Measurements from ENCODE around the gene KIF3B.
"Not testable (repeated sequence)": the region's sequence is repeated elsewhere in the genome, so short reads cannot be mapped to it uniquely, and the experiment has no call there.

Gene KIF3B

DNA sequence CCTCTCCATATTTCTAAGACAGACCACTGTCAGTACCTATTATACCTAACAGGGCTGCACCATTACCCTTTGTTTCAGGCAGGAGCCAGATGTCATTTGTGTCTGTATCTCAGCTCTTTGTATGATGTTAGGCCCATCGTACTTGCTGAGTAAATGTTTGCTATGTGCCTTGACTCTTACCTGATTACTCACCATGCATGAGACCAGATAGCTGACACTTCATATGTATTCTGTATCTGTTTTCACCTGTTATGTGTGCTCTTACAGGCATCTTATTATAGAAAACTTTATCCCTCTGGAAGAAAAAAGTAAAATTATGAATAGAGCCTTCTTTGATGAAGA, 49.0 kb downstream of the KIF3B start:
- in situ Hi-C loops (cut with HindIII; ENCODE audit: low sequenced_read_pairs): no loop called here

DNA sequence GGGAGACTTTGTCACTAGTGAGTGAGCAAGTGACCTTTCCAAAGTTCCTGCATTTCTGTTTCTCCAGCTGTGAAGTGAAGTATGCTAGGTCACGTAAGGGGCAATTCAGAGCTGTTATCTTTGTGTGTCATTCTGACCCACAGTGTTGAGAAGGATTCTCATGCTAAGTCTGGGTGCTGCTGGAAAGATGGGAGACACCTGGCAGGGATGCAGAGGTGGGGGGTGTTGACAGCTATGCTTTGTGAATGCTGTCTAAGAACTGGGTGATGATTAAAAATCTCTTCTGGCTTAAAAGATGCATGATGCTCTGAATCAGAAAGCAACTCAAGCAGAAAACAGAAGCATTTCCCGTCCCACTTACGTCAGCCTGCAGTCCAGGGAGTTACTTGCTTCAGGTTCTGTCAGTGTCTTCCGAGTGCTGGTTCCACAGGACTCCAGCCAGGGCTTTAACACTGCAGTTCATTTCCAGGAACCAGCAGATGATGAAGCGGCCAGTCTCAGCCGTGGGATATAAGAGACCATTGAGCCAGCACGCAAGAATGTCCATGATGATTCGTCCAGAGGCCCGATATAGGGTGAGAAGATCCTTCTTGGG, 49.7 kb downstream of the KIF3B start:
- in situ Hi-C loops (cut with HindIII; ENCODE audit: low sequenced_read_pairs): no loop called here

DNA sequence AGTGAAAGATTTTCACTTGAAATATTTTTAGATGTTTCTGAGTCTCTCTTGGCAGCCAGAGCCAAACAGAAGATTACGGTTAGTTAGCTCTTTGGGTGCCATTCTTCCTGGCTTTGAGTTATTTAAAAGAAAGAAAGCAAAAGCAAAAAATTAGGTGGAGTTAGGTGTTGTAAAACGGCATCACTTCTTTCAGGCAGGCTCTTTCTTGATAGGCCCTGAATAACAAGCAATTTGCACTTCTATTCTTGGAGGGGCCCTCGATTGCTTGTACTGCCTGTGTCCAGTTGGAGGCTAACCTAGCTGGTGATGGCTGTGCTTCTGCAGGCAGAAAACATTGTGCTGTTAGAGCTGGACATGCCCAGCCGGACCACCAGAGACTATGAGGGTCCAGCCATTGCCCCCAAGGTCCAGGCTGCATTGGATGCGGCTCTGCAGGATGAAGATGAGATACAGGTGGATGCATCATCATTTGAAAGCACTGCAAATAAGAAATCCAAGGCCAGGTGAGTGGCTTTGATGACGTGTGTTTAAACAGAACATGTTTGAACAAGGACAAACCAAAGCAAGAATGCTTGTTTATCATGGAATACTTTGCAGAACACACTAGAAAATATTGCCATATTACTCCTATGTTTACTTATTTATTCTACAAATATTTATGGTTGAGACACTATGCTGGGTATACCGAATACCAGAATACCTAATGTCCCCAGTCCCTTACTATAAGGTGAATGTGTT, 52.5 kb downstream of the KIF3B start:
- in situ Hi-C loops (cut with HindIII; ENCODE audit: low sequenced_read_pairs): no loop called here

DNA sequence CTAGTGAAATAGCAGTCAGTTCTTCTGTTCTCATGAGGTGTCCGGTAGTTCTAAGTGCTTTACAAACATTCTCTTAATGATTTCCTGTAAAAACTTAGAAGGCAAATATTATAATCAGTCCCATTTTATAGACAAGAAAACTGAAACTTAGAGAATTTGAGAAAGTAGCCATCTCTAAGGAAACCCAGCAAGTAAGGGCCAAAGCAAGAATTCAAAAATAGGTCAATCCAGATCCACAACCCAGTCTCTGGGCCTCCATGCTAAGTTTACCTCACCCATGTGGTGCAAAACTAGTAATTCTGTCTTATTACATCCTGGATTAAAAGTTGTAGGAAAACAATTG, 53.1 kb downstream of the KIF3B start:
- in situ Hi-C loops (cut with HindIII; ENCODE audit: low sequenced_read_pairs): no loop called here

DNA sequence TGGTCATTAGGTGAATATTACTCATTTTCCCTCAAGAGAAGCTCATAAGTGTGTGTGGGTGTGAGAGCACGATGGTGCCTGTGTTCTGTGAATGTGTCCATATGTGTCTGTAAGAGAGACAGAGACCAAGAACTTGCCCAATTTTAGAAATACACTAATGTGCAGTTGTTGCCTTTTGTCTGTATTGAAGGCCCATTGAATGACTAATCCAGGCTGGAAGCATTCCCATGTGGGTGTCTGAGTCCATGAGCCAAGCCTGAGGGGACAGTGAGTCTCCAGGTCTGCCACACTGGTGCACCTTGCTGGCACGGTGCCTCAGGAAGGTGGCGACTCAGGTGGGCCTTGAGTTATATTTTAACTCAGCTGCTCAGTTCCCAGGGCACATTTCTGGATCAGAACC, 55.2 kb downstream of the KIF3B start:
- in situ Hi-C loops (cut with HindIII; ENCODE audit: low sequenced_read_pairs): no loop called here

DNA sequence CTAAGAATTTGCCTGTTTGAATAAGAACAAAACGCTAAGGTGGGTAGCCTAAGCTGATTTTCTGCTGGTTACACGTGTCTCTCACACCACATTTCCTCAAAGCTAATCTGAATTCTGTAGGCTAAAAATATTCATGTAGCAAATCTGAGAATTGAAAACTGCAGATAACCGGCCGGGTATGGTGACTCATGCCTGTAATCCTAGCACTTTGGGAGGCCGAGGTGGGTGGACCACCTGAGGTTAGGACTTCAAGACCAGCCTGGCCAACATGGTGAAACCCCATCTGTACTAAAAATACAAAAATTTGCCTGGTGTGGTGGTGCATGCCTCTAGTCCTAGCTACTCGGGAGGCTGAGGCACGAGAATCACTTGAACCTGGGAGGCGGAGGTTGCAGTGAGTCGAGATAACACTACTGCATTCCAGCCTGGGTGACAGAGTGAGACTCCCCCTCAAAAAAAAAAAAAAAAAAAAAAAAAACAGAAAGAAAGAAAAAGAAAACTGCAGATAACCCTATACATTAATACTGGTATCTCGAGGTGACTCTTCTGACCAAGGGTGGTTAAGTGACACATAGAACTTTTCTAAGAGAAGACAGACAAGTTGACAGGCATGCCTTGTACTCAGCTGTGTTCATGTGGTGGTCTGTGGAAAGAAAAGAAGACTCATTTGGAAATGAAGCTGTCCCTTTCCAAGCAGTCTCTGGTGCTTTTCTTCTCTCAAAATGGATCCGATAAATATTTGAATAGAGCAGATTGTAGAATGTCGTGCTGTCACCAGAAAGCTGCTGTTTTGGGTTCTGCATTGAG, 55.9 kb downstream of the KIF3B start:
- in situ Hi-C loops (cut with HindIII; ENCODE audit: low sequenced_read_pairs): no loop called here

DNA sequence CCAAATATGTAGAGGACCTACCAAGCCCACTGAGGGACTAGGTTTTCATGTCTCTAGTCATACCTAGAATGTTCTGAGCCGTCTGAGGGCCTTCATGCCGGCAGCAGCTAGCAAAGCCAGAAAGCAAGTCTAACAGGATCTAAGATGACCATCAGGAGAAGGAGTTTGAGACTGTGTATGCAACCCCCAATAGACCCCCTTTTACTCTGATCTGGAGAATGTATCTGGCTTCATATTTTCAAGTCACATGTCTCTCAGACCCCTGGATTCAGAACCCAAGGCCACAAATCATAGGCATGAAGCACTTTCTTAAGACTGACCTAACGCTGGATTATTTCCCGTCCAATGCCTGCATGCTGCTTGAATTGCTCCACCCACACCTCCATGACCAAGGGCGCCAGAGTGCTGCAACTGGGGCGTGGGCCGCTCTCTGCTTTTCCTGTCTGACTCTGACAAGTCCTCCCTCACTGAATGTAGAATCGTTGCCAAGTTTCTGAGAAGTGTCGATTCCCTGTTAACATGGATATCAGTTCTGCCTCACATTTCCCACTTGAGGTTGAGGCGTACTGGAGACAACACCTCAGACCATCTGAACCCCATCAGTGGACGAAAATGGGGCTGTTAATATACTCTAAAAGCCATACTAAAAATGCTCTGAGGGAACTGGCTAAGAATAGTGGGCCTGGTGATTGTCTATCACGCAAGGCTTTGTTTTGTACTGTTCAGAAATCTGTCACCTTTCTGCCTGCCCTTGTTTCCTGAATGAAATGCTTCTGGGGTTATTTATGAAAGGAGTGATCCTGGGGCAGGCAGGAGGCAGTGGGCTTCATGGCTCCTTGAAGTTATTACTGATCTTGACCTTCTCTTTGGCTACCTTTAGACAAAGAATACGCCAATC, 56.8 kb downstream of the KIF3B start:
- in situ Hi-C loops (cut with HindIII; ENCODE audit: low sequenced_read_pairs): no loop called here

DNA sequence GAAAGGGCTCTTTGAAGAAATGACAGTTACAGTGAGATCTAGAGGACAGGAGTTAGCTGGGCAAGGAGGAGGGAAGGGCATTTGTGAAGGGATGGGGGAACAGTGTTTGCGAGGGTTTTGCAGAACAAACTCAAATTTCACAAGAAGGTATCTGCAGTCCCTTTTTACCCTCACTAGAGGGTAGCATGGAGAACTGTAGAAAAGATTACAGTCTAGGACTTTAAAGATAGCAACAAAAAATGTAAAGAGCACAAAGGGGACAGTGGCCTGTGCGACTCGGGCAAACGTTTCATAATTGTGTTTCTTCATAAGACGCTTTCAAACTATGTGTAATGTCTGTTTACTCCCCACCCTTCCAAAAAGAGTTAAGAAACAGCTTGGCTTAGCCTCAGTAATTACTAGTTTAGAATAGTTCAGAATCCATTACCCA, 59.5 kb downstream of the KIF3B start:
- in situ Hi-C loops (cut with HindIII; ENCODE audit: low sequenced_read_pairs): no loop called here

DNA sequence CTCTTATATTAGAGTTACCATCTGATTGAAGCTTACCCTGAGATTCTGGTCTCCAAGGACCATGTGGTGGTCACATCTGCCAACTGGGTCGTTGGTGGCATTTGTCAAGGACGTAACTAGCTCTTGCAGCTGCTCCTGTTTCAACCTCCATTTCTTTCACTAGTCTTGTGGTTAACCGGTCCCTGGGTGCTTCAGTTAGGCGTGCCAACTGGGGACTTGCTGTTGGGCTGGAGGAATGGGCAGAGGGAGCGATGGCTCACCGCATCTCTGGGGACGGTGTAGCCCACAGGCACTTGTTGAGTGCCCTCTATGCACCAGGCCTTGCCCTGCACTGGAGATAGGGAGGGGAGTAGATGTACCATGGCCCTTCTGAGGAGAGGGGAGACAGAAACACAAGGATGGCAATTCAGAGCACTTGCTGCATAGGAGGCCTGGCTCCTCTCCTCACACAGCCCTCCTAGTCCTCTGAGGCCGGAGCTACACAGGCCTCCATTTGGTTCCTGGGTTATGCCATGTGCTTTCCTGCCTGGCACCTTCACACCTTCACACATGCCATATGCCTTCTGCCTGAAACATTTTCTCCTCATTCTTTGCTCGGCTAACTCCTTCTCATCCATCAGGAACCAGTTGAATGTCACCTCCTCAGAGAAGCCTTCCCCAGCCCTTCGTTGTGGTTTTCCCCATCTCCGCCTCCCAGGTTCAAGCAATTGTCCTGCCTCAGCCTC, 60.6 kb downstream of the KIF3B start:
- in situ Hi-C loops (cut with HindIII; ENCODE audit: low sequenced_read_pairs): no loop called here

DNA sequence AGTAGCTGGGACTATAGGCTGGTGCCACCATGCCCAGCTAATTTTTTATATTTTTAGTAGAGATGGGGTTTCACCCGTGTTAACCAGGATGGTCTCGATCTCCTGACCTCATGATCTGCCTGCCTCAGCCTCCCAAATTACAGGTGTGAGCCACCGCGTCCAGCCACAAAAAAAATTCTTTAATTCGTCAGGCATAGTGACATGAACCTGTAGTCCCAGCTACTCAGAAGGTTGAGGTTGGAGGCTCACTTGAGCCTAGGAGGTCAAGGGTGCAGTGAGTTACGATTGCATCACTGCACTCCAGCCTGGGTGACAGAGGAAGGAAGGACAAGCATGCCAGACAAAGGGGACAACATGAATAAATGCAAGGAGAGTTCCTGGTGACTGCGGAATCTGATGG, 61.2 kb downstream of the KIF3B start:
- in situ Hi-C loops (cut with HindIII; ENCODE audit: low sequenced_read_pairs): no loop called here

DNA sequence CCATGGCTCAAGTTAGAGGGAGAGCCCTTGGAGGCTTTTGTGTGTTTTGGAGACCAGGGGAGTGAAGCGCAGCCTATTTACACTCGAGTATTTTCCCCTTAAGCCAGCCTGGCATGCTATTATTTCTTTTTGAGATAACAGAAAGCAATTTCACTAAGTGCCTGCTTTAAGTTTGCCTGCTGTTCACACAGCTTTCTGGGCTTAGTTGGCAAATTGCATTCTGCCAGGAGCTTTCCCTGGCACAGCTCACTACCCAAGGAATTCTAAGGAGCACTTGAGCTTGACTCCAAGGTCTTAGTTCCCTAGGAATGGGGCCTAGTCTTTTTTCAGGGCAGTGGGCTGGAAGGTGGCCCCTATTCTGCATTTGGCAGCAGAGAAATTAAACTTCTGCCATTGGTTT, 61.7 kb downstream of the KIF3B start:
- in situ Hi-C loops (cut with HindIII; ENCODE audit: low sequenced_read_pairs): no loop called here

DNA sequence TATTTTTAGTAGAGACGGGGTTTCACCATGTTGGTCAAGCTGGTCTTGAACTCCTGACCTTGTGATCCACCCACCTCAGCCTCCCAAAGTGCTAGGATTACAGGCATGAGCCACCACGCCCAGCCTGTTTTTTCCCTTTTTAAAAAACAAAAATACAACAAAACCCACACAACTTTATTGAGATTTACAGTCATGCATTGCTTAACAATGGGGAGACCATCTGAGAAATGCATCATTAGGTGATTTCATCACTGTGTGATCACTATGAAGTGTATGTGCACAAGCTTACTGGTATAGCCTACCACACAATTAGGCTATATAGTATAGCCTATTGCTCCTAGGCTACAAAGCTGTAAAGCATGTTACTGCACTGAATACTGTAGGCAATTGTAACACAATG, 63.6 kb downstream of the KIF3B start:
- in situ Hi-C loops (cut with HindIII; ENCODE audit: low sequenced_read_pairs): not testable (repeated sequence)

DNA sequence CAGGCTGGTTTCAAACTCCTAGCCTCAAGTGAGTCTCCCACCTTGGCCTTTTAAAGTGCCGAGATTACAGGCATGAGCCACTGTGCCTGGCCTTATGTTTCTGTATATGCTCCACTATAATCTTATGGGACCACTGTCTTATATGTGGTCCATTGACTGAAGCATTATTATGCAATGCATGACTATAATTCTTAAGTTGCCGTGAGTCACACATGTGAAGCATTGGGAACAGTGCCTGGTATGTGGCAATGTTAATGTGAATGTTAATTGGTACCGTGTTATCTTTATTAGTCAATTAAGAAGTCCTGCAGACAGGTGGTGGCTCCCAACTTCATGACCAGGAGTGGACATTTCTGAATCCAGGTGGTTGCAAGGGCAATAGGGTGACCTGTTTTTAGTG, 66.0 kb downstream of the KIF3B start:
- in situ Hi-C loops (cut with HindIII; ENCODE audit: low sequenced_read_pairs): no loop called here

DNA sequence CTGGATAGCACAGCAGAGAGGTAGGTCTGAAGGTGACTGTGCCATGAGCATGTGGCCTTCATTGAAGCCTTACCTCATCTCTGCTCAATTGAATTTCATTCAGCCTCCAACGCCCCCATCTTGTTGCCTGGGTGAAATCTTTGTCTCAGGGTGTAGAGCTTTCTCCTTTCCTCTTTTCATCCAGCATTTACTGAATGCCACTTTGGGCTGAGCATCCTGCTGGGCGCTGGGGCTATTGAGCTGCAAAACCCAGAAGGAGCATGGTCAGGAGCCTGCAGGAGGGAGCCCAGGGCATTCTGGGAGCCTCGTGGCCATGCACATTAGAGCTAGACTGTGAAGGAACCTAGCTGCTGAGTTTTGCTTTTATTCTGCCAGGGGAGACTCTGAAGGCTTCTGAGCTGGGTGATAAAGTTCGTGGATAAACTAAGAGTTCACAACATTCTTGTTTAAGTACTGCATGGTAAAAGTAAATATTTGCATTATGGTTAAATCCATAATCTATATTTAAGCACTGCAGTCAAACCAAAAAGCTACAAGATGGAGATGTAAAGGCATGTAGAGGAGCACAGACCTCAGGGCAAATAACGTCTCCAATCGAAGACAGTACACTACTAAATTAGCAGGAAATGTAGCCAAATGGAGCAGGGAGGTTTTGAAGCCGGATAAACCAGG, 67.5 kb downstream of the KIF3B start:
- in situ Hi-C loops (cut with HindIII; ENCODE audit: low sequenced_read_pairs): no loop called here

DNA sequence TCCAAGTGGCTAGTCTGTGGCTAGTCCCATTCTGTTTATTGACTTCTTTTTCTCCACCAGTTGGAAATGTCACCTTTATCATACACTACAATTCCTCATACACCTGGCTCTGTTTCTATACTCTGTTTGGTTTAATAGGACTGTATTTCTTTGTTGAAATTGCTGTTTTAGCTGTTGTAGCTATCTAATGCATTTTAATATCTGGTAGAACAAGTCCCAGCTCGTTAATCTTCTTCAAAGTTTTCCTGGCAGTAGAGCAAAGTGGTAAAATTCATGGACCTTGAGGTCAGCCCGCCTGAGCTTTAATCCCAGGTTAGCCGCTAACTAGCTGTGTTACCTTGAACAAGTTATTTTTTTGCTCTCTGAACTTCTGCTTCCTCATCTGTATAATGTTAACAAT, 70.8 kb downstream of the KIF3B start:
- in situ Hi-C loops (cut with HindIII; ENCODE audit: low sequenced_read_pairs): no loop called here

DNA sequence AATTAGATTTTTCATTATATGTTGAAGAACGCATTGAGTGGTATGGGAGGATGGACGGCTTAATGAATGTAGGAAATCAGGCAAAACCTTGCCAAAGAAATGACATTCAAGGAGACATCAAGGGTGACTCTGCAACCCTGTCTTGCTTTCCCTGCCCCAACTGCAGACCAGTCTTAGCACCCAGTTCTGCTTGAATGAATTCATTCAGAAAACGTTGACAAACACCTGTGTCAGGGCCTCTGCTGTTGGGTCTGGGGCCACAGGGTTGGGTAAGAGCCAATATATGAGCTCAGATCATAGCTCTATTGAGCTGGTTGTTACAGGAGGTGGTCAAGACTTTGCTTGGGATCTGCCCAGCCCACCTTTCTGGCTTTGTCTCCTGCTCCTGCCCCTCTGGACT, 73.0 kb downstream of the KIF3B start:
- in situ Hi-C loops (cut with HindIII; ENCODE audit: low sequenced_read_pairs): no loop called here

DNA sequence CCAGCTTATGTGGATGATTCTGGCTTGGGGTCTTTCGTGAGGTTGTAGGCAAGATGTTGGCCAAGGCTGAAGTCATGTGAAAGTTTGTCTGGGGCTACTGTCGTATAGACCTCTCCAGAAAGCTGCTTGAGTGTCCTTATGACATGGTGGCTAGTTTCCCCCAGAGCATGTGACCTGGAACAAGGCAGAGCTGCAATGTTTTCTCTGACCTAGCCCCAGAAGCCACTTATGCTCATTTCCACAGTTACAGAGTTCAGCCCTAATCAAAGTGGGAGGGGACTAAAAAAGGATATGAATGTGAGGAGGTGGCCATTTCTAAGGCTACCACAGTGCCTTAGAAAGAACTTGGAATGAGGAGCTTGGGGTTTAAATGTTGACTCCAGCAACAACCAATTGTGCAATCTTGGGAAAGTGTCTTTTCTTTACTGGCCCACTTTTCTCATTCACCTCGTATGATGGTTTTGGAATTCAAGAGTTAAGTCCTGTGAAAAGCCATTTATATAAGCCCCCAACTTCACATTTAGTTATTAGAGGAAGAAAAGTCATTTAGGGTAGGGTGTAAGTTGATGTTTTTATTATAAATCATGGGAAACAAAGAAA, 74.8 kb downstream of the KIF3B start:
- in situ Hi-C loops (cut with HindIII; ENCODE audit: low sequenced_read_pairs): no loop called here

DNA sequence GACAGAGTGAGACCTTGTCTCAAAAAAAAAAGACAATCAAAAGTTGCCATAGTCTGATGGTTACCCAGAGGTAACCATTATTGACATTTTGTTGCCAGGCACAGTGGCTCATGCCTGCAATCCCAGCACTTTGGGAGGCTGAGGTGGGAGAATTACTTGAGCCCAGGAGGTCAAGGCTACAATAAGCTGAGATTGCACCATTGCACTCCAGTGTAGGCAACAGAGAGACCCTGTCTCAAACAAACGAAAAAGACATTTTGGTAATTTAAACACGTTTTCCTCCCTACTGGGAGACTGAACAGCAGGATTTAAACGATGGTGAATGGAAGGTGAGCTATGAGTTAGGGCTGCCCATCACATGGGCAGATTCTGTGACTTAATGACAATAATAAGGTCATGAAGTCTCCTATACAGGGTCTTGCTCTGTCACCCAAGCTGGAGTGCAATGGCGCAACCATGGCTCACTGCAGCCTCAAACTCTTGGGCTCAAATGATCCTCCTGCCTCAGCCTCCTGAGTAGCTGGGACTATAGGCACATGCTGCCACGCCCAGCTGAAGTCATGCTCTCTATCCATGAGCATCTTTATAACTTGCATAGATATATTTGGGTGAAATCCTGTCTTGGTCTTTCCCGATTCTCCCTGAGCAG, 76.5 kb downstream of the KIF3B start:
- in situ Hi-C loops (cut with HindIII; ENCODE audit: low sequenced_read_pairs): no loop called here
